HG03558 (cell line): Measurements from ENCODE around the gene TPST2.

Experiments
- ATAC-seq: cut with Tn5 transposase; IDR thresholded peaks from one replicate; pipeline ENCODE4 v1.9.1; 2021; ENCODE audit warnings: moderate number of reproducible peaks; ENCODE audit not compliant: unreplicated experiment; ENCODE audit errors: extremely low read depth

The TPST2 gene

DNA sequence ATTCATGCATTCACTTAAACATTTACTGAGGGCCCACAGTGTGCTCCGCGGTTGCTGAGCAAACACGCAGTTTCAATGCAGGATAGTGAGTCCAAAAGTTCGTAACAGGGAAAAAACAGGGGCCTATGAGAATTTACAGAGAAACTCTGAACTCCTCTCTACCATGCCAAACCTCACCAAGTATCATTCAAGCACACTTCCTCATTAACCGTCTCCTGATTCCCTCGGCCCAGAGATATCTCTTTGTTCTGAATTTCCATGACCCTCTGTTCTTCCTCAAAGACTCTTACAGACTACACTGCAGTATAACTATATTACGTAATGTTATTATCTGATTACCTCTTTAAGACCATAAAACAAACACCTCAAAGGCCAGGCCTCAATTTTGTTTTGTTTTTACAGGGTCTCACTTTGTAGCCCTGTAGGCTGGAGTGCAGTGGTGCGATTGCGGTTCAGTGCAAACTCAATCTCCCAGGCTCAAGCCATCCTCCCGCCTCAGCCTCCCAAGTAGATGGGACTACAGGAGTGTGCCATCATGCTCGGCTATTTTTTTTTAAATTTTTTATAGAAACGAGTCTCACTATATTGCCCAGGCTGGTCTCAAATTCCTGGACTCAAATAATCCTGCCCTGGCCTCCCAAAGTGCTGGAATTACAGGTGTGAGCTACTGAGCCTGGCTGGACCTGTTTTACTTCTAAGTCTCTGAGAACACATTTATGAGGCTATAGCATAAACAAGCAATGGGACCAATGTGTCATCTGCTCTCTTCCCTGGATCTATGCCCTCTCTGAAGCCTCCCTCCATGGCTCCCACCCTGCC, 109.9 kb downstream of the TPST2 start:
- no peak for ATAC-seq

DNA sequence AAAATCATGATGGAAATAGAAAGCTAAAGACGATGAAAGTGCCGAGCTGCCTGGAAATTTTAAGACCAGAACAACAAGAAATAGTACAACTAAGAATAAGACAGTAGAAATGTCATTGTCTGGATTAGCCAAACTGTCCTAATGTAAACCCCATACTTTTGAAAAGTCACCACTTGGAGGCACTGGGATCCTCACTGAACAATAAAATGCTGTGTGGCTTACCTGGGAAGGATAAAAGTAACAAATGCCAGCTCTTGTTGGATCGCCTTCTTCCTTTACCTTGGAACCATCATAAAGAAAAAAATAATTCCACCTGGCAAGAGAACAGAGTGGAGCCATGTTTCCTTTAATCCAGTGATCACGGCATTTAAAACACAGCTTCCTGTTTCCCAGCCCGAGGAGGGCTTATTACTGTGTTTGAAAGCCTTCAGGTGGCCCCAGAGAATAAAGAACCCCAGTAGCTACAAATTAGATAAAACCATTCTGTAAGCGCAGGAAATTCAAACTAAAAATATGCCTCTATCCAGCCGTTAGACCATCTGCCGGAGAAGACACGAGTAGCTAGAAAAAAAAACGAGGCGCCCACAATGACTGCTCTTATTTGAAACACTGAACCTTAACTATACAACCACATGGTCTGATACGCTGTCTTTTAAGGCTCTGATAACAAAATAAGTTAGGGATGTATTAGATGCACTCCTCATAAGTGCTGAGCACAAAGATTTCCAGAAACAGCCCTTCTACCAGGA, 110.7 kb downstream of the TPST2 start:
- ATAC-seq = no peak

DNA sequence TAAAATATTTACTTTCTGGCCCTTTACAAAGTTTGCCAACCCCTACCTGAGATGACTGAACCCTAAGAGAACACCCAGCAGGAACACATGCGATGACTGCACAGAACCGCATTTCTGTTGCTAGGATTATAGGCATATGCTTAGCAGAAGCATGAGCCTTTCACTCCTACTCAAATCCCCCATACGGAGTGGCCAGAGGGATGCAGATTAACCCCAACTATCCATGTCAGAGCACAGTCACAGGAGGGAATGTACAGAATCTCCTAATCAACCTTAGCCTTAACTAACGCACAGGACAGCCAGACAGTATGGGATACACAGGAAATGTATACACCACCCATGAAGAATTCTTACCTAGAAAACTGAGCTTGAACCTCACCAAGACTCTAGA, 112.6 kb downstream of the TPST2 start:
- no peak for ATAC-seq

DNA sequence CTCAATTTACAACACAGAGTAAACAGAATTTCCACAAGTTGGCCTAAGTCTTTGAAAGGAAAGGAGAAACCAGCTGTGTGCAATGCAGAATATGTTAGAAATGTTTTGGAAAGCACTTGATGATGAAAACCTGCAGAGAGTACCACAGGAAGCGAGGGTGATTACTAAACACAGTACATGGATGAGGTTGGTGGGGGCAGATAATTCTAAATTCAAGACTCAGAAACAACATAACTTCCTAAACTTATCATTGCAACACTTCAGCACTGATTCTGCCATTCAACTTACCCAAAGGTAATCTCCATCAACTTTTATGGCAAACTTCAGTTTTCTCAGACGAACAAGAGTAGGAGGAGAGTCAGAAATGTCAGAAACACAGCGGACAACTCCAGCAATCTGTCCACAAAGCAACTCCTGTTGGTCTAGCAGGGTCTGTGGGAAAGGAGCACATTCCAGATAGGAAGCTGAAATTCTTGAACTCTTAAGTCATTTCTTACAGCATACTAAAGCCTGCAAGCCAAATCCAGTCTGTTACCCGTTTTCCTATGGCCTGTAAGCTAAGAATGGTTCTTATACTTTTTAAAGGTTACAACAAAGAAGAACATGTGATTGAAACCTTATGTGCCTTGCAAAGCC, 113.1 kb downstream of the TPST2 start:
- no peak for ATAC-seq

DNA sequence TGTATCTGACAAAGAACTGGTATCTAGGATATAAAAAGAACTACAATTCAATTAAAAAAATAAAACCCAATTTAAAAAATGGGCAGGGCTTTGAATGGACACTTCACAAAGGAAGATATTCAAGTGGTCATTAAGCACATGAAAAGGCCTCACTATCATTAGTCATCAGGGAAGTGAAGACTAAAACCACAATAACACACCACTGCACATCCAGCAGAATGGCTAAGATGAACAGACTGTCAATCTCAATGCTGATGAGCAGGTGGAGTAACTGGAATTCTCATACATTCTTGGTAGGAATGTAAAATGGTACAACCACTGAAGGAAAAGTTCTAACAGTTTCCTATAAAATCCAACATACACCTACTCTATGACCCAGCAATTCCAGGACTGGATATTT, 115.2 kb downstream of the TPST2 start:
- no peak for ATAC-seq
